ENCODE results near the gene MUL1. TPM values are rescaled to one million over a fixed set of nuclear protein-coding genes. Genes with fewer than 3 reads are reported as not detected.

MUL1 gene
- total RNA-seq, 1 experiment from 2014 or later, result 21.9 TPM

DNA sequence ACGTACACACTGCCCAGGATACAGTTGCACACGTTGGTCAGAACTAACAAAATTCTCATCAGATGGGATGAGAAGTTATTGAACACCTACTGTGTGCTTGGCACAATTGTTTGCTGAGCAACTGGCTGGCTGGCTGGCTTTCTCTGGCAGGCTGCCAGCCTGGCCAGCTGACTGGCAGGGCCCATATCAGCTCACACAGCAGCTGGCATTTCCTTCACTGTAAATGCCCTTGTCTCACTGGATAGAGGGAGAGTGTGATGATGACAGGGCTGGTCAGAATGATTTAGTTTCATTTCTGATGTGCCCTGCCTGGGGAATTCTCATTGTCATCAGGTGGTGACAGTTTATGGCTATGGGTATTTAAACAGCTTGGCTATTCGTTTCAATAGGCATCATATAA is 37.8 kb downstream of the MUL1 start:
- Mint-ChIP-seq H3K27me3 (ENCODE audit: low read depth) (peaks cover 32% of the 10 kb centered on the region), H3K9me3 (no peaks in the 10 kb centered on the region), H3K36me3 (no peaks in the 10 kb centered on the region), H3K4me3 (no peak overlapping the region), H3K27ac (no peak overlapping the region), H3K4me1 (peaks cover 19% of the 10 kb centered on the region)
- ATAC-seq (no peak), DNase-seq (ENCODE audit: low spot score) (no peak)
- no peak for TF ChIP-seq ZNF671 (CRISPR knock-in tag; IDR thresholded peaks at IDR 0.05)
- TF ChIP-seq USF1 (CRISPR knock-in tag; IDR thresholded peaks at IDR 0.05), result no peak
- no peak for TF ChIP-seq SMAD3 (CRISPR knock-in tag; IDR thresholded peaks at IDR 0.05; ENCODE audit: borderline replicate concordance)
- no peak for TF ChIP-seq PRDM15 (CRISPR knock-in tag; IDR thresholded peaks at IDR 0.05)
- TF ChIP-seq ZNF263 (CRISPR knock-in tag; IDR thresholded peaks at IDR 0.05; ENCODE audit: low read depth), result no peak
- TF ChIP-seq, protein P1, sequence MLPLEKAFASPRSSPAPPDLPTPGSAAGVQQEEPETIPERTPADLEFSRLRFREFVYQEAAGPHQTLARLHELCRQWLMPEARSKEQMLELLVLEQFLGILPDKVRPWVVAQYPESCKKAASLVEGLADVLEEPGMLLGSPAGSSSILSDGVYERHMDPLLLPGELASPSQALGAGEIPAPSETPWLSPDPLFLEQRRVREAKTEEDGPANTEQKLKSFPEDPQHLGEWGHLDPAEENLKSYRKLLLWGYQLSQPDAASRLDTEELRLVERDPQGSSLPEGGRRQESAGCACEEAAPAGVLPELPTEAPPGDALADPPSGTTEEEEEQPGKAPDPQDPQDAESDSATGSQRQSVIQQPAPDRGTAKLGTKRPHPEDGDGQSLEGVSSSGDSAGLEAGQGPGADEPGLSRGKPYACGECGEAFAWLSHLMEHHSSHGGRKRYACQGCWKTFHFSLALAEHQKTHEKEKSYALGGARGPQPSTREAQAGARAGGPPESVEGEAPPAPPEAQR (CRISPR knock-in tag; IDR thresholded peaks at IDR 0.05), result no peak
- TF ChIP-seq, protein P2, sequence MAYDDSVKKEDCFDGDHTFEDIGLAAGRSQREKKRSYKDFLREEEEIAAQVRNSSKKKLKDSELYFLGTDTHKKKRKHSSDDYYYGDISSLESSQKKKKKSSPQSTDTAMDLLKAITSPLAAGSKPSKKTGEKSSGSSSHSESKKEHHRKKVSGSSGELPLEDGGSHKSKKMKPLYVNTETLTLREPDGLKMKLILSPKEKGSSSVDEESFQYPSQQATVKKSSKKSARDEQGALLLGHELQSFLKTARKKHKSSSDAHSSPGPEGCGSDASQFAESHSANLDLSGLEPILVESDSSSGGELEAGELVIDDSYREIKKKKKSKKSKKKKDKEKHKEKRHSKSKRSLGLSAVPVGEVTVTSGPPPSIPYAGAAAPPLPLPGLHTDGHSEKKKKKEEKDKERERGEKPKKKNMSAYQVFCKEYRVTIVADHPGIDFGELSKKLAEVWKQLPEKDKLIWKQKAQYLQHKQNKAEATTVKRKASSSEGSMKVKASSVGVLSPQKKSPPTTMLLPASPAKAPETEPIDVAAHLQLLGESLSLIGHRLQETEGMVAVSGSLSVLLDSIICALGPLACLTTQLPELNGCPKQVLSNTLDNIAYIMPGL (CRISPR knock-in tag; IDR thresholded peaks at IDR 0.05), result no peak
- no peak for TF ChIP-seq ZMAT4 (CRISPR knock-in tag; IDR thresholded peaks at IDR 0.05)
- TF ChIP-seq ZNF425 (CRISPR knock-in tag; conservative IDR thresholded peaks at IDR 0.05), result no peak
- TF ChIP-seq ZNF416 (CRISPR knock-in tag; IDR thresholded peaks at IDR 0.05), result no peak
- TF ChIP-seq ZNF219 (CRISPR knock-in tag; IDR thresholded peaks at IDR 0.05; ENCODE audit: borderline replicate concordance), result no peak
- TF ChIP-seq NR1H2 (CRISPR knock-in tag; IDR thresholded peaks at IDR 0.05), result no peak
- TF ChIP-seq, protein P3, sequence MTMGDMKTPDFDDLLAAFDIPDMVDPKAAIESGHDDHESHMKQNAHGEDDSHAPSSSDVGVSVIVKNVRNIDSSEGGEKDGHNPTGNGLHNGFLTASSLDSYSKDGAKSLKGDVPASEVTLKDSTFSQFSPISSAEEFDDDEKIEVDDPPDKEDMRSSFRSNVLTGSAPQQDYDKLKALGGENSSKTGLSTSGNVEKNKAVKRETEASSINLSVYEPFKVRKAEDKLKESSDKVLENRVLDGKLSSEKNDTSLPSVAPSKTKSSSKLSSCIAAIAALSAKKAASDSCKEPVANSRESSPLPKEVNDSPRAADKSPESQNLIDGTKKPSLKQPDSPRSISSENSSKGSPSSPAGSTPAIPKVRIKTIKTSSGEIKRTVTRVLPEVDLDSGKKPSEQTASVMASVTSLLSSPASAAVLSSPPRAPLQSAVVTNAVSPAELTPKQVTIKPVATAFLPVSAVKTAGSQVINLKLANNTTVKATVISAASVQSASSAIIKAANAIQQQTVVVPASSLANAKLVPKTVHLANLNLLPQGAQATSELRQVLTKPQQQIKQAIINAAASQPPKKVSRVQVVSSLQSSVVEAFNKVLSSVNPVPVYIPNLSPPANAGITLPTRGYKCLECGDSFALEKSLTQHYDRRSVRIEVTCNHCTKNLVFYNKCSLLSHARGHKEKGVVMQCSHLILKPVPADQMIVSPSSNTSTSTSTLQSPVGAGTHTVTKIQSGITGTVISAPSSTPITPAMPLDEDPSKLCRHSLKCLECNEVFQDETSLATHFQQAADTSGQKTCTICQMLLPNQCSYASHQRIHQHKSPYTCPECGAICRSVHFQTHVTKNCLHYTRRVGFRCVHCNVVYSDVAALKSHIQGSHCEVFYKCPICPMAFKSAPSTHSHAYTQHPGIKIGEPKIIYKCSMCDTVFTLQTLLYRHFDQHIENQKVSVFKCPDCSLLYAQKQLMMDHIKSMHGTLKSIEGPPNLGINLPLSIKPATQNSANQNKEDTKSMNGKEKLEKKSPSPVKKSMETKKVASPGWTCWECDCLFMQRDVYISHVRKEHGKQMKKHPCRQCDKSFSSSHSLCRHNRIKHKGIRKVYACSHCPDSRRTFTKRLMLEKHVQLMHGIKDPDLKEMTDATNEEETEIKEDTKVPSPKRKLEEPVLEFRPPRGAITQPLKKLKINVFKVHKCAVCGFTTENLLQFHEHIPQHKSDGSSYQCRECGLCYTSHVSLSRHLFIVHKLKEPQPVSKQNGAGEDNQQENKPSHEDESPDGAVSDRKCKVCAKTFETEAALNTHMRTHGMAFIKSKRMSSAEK (CRISPR knock-in tag; IDR thresholded peaks at IDR 0.05; ENCODE audit: borderline replicate concordance), result no peak
- TF ChIP-seq NFE2L1 (CRISPR knock-in tag; IDR thresholded peaks at IDR 0.05), result no peak
- TF ChIP-seq KAT7 (CRISPR knock-in tag; IDR thresholded peaks at IDR 0.05; ENCODE audit: borderline replicate concordance), result no peak
- TF ChIP-seq, protein P4, sequence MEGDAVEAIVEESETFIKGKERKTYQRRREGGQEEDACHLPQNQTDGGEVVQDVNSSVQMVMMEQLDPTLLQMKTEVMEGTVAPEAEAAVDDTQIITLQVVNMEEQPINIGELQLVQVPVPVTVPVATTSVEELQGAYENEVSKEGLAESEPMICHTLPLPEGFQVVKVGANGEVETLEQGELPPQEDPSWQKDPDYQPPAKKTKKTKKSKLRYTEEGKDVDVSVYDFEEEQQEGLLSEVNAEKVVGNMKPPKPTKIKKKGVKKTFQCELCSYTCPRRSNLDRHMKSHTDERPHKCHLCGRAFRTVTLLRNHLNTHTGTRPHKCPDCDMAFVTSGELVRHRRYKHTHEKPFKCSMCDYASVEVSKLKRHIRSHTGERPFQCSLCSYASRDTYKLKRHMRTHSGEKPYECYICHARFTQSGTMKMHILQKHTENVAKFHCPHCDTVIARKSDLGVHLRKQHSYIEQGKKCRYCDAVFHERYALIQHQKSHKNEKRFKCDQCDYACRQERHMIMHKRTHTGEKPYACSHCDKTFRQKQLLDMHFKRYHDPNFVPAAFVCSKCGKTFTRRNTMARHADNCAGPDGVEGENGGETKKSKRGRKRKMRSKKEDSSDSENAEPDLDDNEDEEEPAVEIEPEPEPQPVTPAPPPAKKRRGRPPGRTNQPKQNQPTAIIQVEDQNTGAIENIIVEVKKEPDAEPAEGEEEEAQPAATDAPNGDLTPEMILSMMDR (IDR thresholded peaks at IDR 0.05), result no peak
- TF ChIP-seq NR2C2 (CRISPR knock-in tag; IDR thresholded peaks at IDR 0.05), result no peak
- no peak for TF ChIP-seq ATF3 (CRISPR knock-in tag; conservative IDR thresholded peaks at IDR 0.05)
- ChIA-PET CTCF (interaction anchor here (0.7 kb wide), 1 partner anchor 253 kb away, joined by 3 read pairs; no protein-coding TSS in a partner anchor), POLR2A (no interaction called here)

Data from WTC11 (cell line).